HS-5 (cell line): ENCODE data around the gene UIMC1.
"Not testable (repeated sequence)": the region's sequence is repeated elsewhere in the genome, so short reads cannot be mapped to it uniquely, and the experiment has no call there.

Experiments used
- DNase-seq: peaks from one replicate; pipeline ENCODE4 v3.0.0-alpha.2; 2012; ENCODE audit warnings: low read depth

UIMC1 gene

GRCh38 chr5:177005619-177006264, 837 bp downstream of the UIMC1 start:
- DNase-seq = no peak

GRCh38 chr5:177004961-177005360, 1.6 kb downstream of the UIMC1 start:
- no peak for DNase-seq

- DNase-seq = no peak
These were observed 2.9 kb downstream of the UIMC1 start for GRCh38 chr5:177003649-177004048.

GRCh38 chr5:176999526-176999925, 7.1 kb downstream of the UIMC1 start:
- DNase-seq = not testable (repeated sequence)

- no peak for DNase-seq
These were observed 7.8 kb downstream of the UIMC1 start for GRCh38 chr5:176998828-176999227.

GRCh38 chr5:176996780-176997179, 9.8 kb downstream of the UIMC1 start:
- no peak for DNase-seq

GRCh38 chr5:176995896-176996767, 10.4 kb downstream of the UIMC1 start:
- DNase-seq = no peak

- DNase-seq = no peak
These were observed 11.5 kb downstream of the UIMC1 start for GRCh38 chr5:176995122-176995490.

GRCh38 chr5:176994460-176995121, 12.0 kb downstream of the UIMC1 start:
- DNase-seq = no peak

GRCh38 chr5:176993081-176993480, 13.5 kb downstream of the UIMC1 start:
- DNase-seq = not testable (repeated sequence)

GRCh38 chr5:176987583-176987982, 19.0 kb downstream of the UIMC1 start:
- no peak for DNase-seq

GRCh38 chr5:176986280-176986679, 20.3 kb downstream of the UIMC1 start:
- no peak for DNase-seq

GRCh38 chr5:176985516-176985915, 21.1 kb downstream of the UIMC1 start:
- DNase-seq = no peak

GRCh38 chr5:176984176-176984575, 22.4 kb downstream of the UIMC1 start:
- DNase-seq = not testable (repeated sequence)

GRCh38 chr5:176983593-176983992, 23.0 kb downstream of the UIMC1 start:
- DNase-seq = not testable (repeated sequence)

- DNase-seq = not testable (repeated sequence)
These were observed 23.5 kb downstream of the UIMC1 start for GRCh38 chr5:176983112-176983511.

GRCh38 chr5:176980818-176981217, 25.8 kb downstream of the UIMC1 start:
- no peak for DNase-seq

- DNase-seq = no peak
These were observed 26.9 kb downstream of the UIMC1 start for GRCh38 chr5:176979669-176980068.

GRCh38 chr5:176965633-176966032, 40.9 kb downstream of the UIMC1 start:
- no peak for DNase-seq

- peak; percentile 19 for DNase-seq
These were observed 47.5 kb downstream of the UIMC1 start for GRCh38 chr5:176959051-176959450.

- no peak for DNase-seq
These were observed 49.8 kb downstream of the UIMC1 start for GRCh38 chr5:176956756-176957155.

- peak; percentile 3 for DNase-seq
These were observed 50.7 kb downstream of the UIMC1 start for GRCh38 chr5:176955895-176956294.

- DNase-seq = no peak
These were observed 52.5 kb downstream of the UIMC1 start for GRCh38 chr5:176954050-176954449.
